GM18520 (cell line): ENCODE measurements around the gene TAS2R41.
A peak's percentile ranks its signal among the peaks of the same experiment; 100 is the strongest.

Experiments
- ATAC-seq: cut with Tn5 transposase; IDR thresholded peaks from one replicate; pipeline ENCODE4 v1.9.1; 2021; ENCODE audit not compliant: unreplicated experiment

The TAS2R41 gene, protein sequence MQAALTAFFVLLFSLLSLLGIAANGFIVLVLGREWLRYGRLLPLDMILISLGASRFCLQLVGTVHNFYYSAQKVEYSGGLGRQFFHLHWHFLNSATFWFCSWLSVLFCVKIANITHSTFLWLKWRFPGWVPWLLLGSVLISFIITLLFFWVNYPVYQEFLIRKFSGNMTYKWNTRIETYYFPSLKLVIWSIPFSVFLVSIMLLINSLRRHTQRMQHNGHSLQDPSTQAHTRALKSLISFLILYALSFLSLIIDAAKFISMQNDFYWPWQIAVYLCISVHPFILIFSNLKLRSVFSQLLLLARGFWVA

DNA sequence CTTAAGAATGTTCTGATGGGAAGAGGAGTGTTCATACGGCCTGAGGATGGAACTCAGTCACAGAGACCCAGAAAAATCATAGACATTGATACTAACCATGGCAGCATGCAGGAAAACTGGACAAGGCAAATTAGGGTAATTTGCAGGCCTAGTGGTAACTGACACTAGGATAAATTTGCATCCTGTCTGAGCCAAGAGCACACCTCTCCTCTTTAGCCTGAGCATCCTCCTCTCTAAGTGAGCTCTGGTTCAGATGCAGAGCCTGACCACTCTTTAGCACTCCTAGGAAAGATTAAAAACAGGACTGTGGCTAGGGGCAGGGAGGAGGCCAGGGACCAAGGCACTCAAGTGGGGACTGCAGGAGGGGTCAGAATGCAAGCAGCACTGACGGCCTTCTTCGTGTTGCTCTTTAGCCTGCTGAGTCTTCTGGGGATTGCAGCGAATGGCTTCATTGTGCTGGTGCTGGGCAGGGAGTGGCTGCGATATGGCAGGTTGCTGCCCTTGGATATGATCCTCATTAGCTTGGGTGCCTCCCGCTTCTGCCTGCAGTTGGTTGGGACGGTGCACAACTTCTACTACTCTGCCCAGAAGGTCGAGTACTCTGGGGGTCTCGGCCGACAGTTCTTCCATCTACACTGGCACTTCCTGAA lies at the start of gene TAS2R41:
Gene TAS2R41 (plus strand): TSS at position 373 of the 650 bp plus-strand sequence. CDS start 0 bp downstream, at position 373.
- no peak for ATAC-seq

DNA sequence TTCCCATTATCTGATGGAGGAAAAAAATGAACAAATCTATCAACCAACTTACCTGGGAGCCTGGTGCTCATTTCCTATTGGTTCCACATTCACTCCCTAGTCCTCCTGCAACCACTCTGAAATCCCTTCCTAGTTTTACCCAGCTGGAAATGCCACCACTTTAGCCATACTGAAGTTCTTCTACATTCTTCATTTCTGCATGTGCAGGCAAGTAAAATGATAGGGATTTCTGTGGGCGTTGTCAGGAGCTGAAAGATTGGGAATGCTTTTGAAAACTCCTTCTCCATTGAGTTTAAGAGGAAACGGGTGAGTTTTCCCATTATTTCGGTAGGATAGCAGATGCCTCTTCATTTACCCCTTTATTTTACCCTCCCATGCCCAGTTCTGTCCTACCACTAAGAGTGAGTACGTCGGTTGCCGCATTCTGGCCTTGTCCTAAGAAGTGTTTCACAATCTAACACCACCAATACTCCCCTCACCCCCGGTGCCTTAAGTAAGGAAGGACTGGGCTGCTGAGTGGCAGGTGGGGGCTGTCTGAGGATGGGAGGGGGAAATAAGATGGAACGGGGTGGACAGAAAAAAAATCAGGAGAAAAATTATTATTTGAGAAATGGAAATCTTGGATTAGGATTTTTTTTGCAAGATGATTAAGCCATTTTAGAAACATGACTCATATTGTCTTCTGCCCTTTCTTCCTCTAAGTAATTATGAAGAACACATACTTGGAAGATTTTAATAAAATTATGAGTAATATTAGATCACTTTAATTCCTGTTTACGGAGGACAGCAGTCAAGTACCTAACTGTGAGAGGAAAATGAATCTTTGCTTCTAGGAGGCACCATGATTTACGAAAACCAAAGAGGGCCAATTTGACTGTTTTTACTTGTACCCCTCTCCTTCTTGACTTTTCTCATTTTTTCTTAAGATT lies 47.6 kb upstream of the TAS2R41 start:
- no peak for ATAC-seq

GRCh38 chr7:143431109-143431508 lies 46.6 kb upstream of the TAS2R41 start:
- ATAC-seq = no peak

DNA sequence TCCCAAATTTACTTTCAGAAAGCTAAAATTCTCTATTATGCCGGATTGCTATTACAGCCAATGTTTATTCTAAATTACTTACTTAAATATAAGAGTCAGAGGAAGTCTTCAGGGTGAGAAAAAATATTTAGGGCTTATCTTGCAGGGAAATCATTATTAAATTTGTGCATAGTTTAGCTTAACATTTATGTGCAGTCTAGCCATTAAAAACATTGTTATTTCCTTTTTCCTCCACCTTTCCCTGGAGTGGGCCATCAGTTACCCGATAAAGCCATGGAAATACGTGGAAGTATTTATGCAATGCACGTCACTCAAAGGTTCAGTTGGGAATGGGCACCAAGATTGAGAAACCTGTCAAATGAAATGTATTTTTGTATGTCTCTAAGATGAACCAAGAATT lies 43.9 kb upstream of the TAS2R41 start:
- ATAC-seq = no peak

DNA sequence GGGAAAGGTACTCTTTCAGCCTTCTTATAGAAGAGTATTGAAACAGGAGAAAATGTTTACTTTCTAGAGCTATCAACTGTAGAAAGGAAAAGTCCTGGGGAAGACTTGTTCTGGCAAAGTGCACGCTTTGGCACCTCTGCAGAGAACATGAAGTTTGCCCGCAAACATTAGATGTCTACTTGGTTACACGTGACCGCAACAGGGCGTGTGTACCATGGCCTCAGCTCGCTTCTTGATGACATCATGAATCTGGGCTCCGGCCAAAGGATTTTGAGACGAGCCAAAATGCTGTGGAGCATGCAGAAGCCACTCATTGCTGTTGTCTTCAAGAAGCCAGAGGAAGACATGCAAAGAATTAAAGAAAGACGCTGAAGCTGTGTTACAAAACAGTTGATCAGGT lies 43.0 kb upstream of the TAS2R41 start:
- ATAC-seq = no peak

DNA sequence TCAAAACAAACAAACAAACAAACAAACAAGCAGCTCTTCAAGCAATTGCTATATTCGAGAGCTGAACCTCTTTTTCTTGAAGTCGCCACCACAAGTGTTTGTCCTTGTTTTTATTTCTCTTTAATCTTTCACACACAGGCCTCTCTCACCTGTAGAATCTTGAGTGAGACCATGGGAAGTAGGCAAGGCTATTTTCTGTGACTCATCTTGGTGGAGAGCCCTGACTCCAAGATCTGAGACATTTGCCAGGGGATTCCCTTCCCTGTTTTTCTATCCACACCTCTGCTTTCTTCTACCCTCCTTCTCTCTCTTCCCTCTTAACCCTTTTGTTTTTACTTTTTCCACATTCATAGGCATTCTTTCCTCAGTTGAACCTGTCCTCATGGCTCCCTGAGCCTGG lies 42.4 kb upstream of the TAS2R41 start:
- no peak for ATAC-seq

GRCh38 chr7:143436325-143436946 lies 41.2 kb upstream of the TAS2R41 start:
- peak; percentile 91 for ATAC-seq

GRCh38 chr7:143437578-143437977 lies 40.1 kb upstream of the TAS2R41 start:
- ATAC-seq = no peak

DNA sequence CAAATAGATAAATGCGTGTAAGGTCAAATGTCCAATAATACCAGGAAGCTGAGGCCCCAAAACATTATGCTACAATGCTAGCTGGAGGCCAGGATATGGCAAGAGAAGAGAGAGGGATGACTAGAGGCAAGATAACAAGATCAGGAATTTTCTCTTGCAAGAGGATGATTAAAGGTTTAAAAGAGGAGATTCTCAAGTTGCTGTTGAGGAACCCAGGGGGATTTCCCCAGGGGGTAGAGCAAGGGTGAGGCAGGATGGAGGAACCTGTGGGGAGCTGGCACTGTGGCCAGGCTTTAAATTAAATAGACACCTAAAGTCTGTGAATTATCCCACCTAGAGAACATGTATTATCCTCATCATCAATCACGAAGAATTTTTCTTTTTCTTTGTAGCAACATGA lies 37.8 kb upstream of the TAS2R41 start:
- ATAC-seq = no peak

- ATAC-seq = no peak
Observed at GRCh38 chr7:143443153-143443552, 34.5 kb upstream of the TAS2R41 start, which contains the start of gene TAS2R60. TAS2R60 (plus strand) TSS chr7:143443453; CDS start chr7:143443453, 0 bp downstream.

- no peak for ATAC-seq
Observed at GRCh38 chr7:143444063-143444782, 33.5 kb upstream of the TAS2R41 start.

GRCh38 chr7:143444785-143445184 lies 32.9 kb upstream of the TAS2R41 start:
- ATAC-seq = no peak

DNA sequence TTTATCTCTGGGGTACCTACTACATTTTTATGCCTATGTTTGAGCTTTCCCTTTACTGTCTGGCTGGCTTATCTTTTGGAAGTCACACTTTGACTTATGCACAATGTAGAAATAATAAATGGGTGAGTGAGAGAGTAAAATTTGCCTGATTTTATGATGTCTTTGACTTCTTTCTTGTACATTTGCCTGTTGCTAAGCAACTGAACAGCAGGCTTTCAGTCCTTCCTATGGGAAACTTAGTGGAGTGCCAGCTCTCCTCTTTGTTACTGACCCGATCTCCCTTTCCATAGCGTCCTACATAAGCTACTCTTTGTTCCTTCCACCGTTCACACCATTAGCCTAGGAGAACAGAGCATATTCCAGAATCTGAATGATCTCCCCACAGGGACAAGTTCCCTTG lies 30.2 kb upstream of the TAS2R41 start:
- no peak for ATAC-seq

GRCh38 chr7:143448429-143448828 lies 29.2 kb upstream of the TAS2R41 start:
- ATAC-seq = no peak

DNA sequence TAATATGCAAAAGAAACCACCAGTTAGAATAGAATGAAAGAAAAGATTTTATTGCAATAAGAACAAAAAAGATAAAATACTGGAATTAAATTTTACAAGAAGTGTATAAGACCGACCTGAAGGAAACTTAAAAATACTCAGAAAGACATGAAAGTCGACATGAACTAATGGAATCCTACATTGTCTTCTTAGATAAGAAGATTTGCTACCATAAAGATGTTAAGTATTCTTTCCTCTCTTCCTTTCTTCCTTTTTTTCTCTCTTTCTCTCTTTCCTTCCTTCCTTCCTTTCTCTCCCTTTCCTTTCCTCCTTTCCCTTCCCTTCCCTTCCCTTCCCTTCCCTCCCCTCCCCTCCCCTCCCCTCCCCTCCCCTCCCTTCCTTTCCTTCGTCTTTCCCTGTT lies 27.9 kb upstream of the TAS2R41 start:
- ATAC-seq = no peak

DNA sequence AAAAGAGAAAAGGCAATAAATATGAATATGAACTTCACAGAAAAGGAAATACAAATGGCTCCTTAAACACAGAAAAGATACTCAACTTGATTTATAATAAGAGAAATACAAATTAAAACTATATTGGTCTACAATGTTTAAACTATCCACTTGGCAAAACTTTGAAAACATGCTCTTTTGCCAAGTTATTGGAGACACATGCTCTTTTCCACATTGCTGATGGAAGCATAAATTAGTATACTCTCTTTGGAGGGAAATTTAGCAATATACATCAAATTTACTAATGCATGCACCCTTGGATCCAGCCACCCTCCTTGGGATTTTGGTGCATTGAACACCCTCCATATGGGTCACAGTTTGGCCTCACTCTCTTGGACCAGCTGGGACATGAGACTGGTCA lies 26.6 kb upstream of the TAS2R41 start:
- ATAC-seq = no peak

DNA sequence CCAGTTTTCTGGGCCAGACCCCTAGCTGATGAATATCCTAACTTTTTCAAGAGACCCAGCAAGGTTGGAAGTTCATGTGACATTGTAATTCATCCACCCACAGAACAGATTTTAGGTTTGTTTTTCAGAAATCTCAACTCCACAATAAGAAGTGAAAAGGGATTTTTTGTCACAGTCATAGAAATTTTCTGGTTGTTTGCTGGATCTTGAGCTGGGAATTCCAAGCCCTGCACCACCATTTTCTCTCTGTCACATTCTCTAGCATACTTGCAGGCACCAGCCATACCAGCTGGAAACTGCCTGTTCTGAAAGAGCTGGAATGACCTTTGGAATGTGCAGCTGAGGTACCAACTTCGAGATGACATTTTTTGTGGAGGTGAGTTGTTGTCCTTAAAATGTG lies 25.9 kb upstream of the TAS2R41 start:
- no peak for ATAC-seq

- no peak for ATAC-seq
Observed at GRCh38 chr7:143452495-143452894, 25.2 kb upstream of the TAS2R41 start.

DNA sequence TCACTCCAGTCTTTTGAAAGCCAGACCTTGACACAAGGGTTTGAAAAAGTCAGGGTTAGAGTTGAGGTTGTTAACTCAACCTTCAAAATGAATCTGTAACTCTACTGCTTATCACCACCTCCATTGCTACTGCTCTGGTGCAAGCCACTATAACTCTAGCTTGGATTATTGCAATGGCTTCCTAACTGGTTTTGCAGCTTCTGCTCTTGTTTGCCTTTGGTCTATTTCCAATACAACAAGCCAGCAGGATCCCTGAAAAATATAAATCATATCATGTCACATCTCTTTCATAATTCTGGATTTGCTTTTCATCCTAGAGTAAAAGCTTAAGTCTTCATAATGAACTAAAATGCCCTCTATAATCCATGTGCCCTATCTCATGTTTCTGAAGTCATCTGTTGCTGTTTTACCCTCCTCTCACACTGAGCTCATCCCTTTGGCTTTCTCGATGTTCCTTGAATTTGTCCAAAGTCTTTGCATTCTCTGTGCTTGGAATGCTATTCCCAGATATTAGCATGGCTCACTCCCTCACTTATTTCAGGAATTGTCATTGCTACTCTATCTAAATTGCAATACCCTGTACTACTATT lies 23.5 kb upstream of the TAS2R41 start:
- no peak for ATAC-seq

GRCh38 chr7:143455491-143455890 lies 22.2 kb upstream of the TAS2R41 start:
- no peak for ATAC-seq
